ENCODE results near the gene KCTD13. TPM values are rescaled to one million over a fixed set of nuclear protein-coding genes. Genes with fewer than 3 reads are reported as not detected.

Gene KCTD13
- total RNA-seq, 1 experiment from 2014 or later, result 18.5 TPM

GRCh38 chr16:29905668-29906067 lies 20.4 kb downstream of the KCTD13 start (continued):
- TF ChIP-seq ZNF532 (CRISPR knock-in tag; IDR thresholded peaks at IDR 0.05; ENCODE audit: borderline replicate concordance), result no peak
- TF ChIP-seq PREB (CRISPR knock-in tag; IDR thresholded peaks at IDR 0.05; ENCODE audit: borderline replicate concordance), result no peak
- no peak for TF ChIP-seq ZBTB43 (CRISPR knock-in tag; IDR thresholded peaks at IDR 0.05)

- no peak overlapping the region; the same call in 1 of the 2 replicates for H3K27ac Mint-ChIP-seq
Observed at GRCh38 chr16:29904947-29905346, 21.1 kb downstream of the KCTD13 start.

More at GRCh38 chr16:29904947-29905346, 21.1 kb downstream of the KCTD13 start:
- CTCF ChIA-PET, result no interaction called here
- DNase-seq (ENCODE audit: low spot score) (no peak), ATAC-seq (no peak)
- POLR2A ChIA-PET, result interaction anchor here (0.7 kb wide), 1 partner anchor 209 kb away, joined by 10 read pairs; no protein-coding TSS in a partner anchor
- no peak overlapping the region for H3K4me3 Mint-ChIP-seq
- H3K27me3 Mint-ChIP-seq (ENCODE audit: low read depth), result no peaks in the 10 kb centered on the region
- no peaks in the 10 kb centered on the region for H3K9me3 Mint-ChIP-seq
- H3K36me3 Mint-ChIP-seq, result peaks cover 4% of the 10 kb centered on the region; the same call in 1 of the 2 replicates
- no peak for TF ChIP-seq ZNF671 (CRISPR knock-in tag; IDR thresholded peaks at IDR 0.05)
- TF ChIP-seq ZNF512 (CRISPR knock-in tag; IDR thresholded peaks at IDR 0.05; ENCODE audit: borderline replicate concordance), result no peak
- no peak for TF ChIP-seq TCF7 (CRISPR knock-in tag; IDR thresholded peaks at IDR 0.05; ENCODE audit: low read depth)
- no peak for TF ChIP-seq ZNF425 (CRISPR knock-in tag; conservative IDR thresholded peaks at IDR 0.05)
- no peak for TF ChIP-seq CTCF (IDR thresholded peaks at IDR 0.05)
- no peak for TF ChIP-seq SP1 (CRISPR knock-in tag; conservative IDR thresholded peaks at IDR 0.05)
- TF ChIP-seq AR (CRISPR knock-in tag; IDR thresholded peaks at IDR 0.05), result no peak
- no peak for TF ChIP-seq ZBTB21 (CRISPR knock-in tag; IDR thresholded peaks at IDR 0.05; ENCODE audit: borderline replicate concordance)
- TF ChIP-seq JUN (CRISPR knock-in tag; IDR thresholded peaks at IDR 0.05), result no peak
- no peak for TF ChIP-seq STAT6 (CRISPR knock-in tag; conservative IDR thresholded peaks at IDR 0.05; ENCODE audit: low read depth)
- no peak for TF ChIP-seq ATF2 (CRISPR knock-in tag; IDR thresholded peaks at IDR 0.05; ENCODE audit: borderline replicate concordance, low read depth)
- no peak for TF ChIP-seq KAT7 (CRISPR knock-in tag; IDR thresholded peaks at IDR 0.05; ENCODE audit: borderline replicate concordance)
- H3K4me1 Mint-ChIP-seq, result peaks cover 17% of the 10 kb centered on the region

Measured in WTC11 (cell line).